ENCODE measurements around the gene MRPL41.

DNA sequence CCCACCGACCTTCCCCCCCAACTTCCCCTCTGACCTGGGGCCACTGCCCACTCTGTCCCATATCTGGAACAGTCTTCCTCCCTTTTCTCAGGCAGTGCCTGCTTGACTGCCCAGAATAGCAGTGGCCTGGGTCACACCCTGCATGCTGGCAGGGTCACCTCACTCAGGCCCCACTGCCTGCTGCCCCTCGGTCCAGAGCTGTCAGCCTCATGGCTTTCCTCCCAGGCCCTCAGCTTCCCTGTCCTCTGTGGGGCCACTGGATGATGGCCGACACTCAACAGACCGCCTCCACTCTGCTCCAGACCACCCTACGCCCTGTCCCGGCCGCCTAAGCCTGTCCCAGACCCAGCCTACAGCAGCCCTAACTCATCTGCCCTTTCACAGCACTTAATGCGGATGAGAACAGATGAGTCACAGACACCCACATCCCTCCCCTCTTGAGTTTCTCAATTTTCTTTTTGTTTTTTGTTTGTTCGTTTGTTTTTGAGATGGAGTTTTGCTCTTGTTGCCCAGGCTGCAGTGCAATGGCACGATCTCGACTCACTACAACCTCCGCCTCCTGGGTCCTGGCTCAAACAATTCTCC lies 7.4 kb upstream of the MRPL41 start:
- TF ChIP-seq, protein P1, sequence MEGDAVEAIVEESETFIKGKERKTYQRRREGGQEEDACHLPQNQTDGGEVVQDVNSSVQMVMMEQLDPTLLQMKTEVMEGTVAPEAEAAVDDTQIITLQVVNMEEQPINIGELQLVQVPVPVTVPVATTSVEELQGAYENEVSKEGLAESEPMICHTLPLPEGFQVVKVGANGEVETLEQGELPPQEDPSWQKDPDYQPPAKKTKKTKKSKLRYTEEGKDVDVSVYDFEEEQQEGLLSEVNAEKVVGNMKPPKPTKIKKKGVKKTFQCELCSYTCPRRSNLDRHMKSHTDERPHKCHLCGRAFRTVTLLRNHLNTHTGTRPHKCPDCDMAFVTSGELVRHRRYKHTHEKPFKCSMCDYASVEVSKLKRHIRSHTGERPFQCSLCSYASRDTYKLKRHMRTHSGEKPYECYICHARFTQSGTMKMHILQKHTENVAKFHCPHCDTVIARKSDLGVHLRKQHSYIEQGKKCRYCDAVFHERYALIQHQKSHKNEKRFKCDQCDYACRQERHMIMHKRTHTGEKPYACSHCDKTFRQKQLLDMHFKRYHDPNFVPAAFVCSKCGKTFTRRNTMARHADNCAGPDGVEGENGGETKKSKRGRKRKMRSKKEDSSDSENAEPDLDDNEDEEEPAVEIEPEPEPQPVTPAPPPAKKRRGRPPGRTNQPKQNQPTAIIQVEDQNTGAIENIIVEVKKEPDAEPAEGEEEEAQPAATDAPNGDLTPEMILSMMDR (IDR thresholded peaks at IDR 0.05), result no peak
- TF ChIP-seq EZH2 (IDR thresholded peaks at IDR 0.05), result no peak

Data from neural progenitor cell (in vitro differentiated cells).